Suprapubic skin (tissue), 4 donors: Measurements from ENCODE around the gene TP73. TPM values are rescaled to one million over a fixed set of nuclear protein-coding genes. Genes with fewer than 3 reads are reported as not detected.

Experiments used
- DNase-seq, 2 donors: peaks; one replicate each; pipeline ENCODE4 v3.0.0-alpha.2; 2019; ENCODE audit warnings: low spot score in 2 of 2
- H3K27ac ChIP-seq: fragments of 200-600 bp; sonication (generic); one replicate; pipeline ENCODE4 v1.5.1; 2019
- H3K27me3 ChIP-seq: fragments of 200-600 bp; sonication (generic); one replicate; pipeline ENCODE4 v1.5.1; 2019
- H3K36me3 ChIP-seq: fragments of 200-600 bp; sonication (generic); one replicate; pipeline ENCODE4 v1.5.1; 2019
- H3K4me1 ChIP-seq: fragments of 200-600 bp; sonication (generic); one replicate; pipeline ENCODE4 v1.5.1; 2019
- H3K4me3 ChIP-seq: fragments of 200-600 bp; sonication (generic); one replicate; pipeline ENCODE4 v1.5.1; 2019; ENCODE audit warnings: mild to moderate bottlenecking
- H3K9me3 ChIP-seq: fragments of 200-600 bp; sonication (generic); one replicate; pipeline ENCODE4 v1.5.1; 2019
- CTCF ChIP-seq, 2 donors: fragments of 200-600 bp in 1 of 2; fragments of 450-650 bp in 1 of 2; sonication (generic) in 1 of 2; IDR thresholded peaks; one replicate each; pipeline ENCODE4 v1.5.1; 2016 to 2019; ENCODE audit warnings: antibody characterized with exemption in 2 of 2, mild to moderate bottlenecking in 1 of 2, moderate library complexity in 1 of 2
- EP300 ChIP-seq: sonication (generic); formaldehyde crosslinking; IDR thresholded peaks from one replicate; pipeline ENCODE4 v1.6.1; 2017; ENCODE audit warnings: antibody characterized with exemption
- POLR2A ChIP-seq, 2 donors: fragments of 450-650 bp; IDR thresholded peaks; one replicate each; pipeline ENCODE4 v1.6.1; 2017; ENCODE audit warnings: antibody characterized with exemption in 2 of 2, mild to moderate bottlenecking in 2 of 2, moderate library complexity in 2 of 2
- POLR2AphosphoS5 ChIP-seq, 3 donors: sonication (generic); formaldehyde crosslinking; IDR thresholded peaks; one replicate each; pipeline ENCODE4 v1.6.1; 2017; ENCODE audit warnings: antibody characterized with exemption in 3 of 3
- WGBS: methylation state at CpG from one replicate; pipeline ENCODE4 v1.1.5; 2018; 5-methylcytosine and 5-hydroxymethylcytosine counted together
- total RNA-seq, 4 donors: library from RNA; depleted of rRNA; stranded (reverse); fragments of >200 nt; gene quantifications; one replicate each; pipeline ENCODE4 v1.1.0, GENCODE V29; 2016

Gene TP73
- total RNA-seq, 4 donors from 2014 or later: 8.8 to 24.7 (median 16.9) TPM

DNA sequence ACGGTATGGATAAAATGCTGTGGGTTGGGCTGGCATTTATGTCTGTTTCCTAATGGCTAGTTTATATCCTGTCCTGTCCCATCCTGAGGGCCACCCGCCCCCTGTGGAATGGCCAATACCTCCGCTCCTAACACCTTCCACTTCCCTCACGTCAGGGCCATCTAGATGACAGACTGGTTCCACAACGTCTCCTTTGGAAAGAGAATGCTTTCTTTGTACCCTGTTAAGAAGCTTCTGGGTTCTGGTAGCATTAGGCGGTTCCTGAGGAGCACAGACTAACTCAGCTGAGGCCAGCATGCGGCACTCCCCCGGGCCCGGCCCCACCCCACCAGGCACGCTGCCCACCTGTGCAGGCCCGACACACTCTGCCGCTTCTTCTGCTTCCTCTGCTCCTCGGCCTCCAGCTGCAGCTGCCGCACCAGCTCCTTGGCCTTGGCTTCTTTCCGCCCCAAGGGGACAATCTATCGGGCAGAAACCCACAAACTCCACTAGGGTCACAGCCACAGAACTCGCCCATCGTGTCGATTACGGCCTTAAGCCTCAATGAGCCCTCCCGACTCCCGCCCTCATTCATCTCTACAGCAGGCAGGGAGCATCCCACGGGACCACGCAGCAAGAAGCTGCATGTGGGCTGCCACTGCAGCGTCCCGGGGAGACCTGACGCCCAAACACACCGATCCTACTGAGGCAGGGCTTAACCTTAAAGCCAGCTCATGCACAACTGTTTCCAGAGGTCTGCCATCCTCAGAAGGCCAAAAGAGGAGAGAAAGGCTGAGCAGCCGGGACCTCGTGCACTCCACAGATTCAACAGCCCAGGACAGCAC, 131.5 kb downstream of the TP73 start:
- 87% methylated on average over 29 of the region's 30 CpGs for WGBS
- DNase-seq: peak in 1 of 2 donors; percentile 83
- Histone ChIP-seq H3K27me3 (no peaks in the 10 kb centered on the region), H3K4me3 (no peak overlapping the region), H3K9me3 (no peaks in the 10 kb centered on the region), H3K27ac (peak overlapping the region; percentile 20), H3K4me1 (no peaks in the 10 kb centered on the region), H3K36me3 (peaks cover 97% of the 10 kb centered on the region)
- TF ChIP-seq POLR2AphosphoS5 (IDR thresholded peaks at IDR 0.05) (no peak), EP300 (no peak), POLR2A (IDR thresholded peaks at IDR 0.05) (no peak), CTCF (IDR thresholded peaks at IDR 0.05) (no peak)

- Histone ChIP-seq H3K27me3 (no peaks in the 10 kb centered on the region), H3K36me3 (peaks cover 95% of the 10 kb centered on the region), H3K9me3 (no peaks in the 10 kb centered on the region), H3K27ac (no peak overlapping the region), H3K4me3 (no peak overlapping the region), H3K4me1 (peaks cover 3% of the 10 kb centered on the region)
- TF ChIP-seq POLR2AphosphoS5 (IDR thresholded peaks at IDR 0.05) (no peak), CTCF (IDR thresholded peaks at IDR 0.05) (no peak)
- DNase-seq: peak in 1 of 2 donors; percentile 74
- WGBS: 73% methylated on average over 11 of the region's 13 CpGs
Measured at GRCh38 chr1:3785045-3785444, 132.7 kb downstream of the TP73 start.

- Histone ChIP-seq H3K27me3 (no peaks in the 10 kb centered on the region), H3K36me3 (peaks cover 94% of the 10 kb centered on the region), H3K4me3 (no peak overlapping the region), H3K4me1 (peaks cover 8% of the 10 kb centered on the region), H3K27ac (no peak overlapping the region), H3K9me3 (no peaks in the 10 kb centered on the region)
- DNase-seq: peak in 1 of 2 donors; percentile 43
- WGBS: 85% methylated on average over 14 of the region's 14 CpGs
- TF ChIP-seq CTCF (IDR thresholded peaks at IDR 0.05): peak in 1 of 2 donors; percentile 9
- TF ChIP-seq POLR2AphosphoS5 (IDR thresholded peaks at IDR 0.05): no peak
Measured at GRCh38 chr1:3785456-3786157, 133.3 kb downstream of the TP73 start.

Other genes with a start within 250 kb of the TP73 start
- gene ARHGEF16, start 197.9 kb upstream of the TP73 start, total RNA-seq: 10 to 100 TPM in 1 of 4 donors, 1 to 10 TPM in 3; 5.9 to 13.6 (median 8.4) TPM
- gene MEGF6, start 41.0 kb upstream of the TP73 start, total RNA-seq: 100 to 1,000 TPM in 1 of 4 donors, 10 to 100 TPM in 3; 66.7 to 120 (median 74.5) TPM
- gene TPRG1L, start 27.5 kb upstream of the TP73 start, total RNA-seq: 10 to 100 TPM; 36.9 to 52.6 (median 44.8) TPM
- 10 to 100 TPM; 16.4 to 33.7 (median 19.6) TPM for gene WRAP73, start 2.4 kb upstream of the TP73 start, total RNA-seq
- gene CCDC27, start 99.9 kb downstream of the TP73 start, total RNA-seq: not detected
- gene SMIM1, start 120.2 kb downstream of the TP73 start, total RNA-seq: 1 to 10 TPM in 3 of 4 donors, not detected in 1; 3.2 to 8.4 (median 3.4) TPM
- gene LRRC47, start 144.0 kb downstream of the TP73 start, total RNA-seq: 10 to 100 TPM; 36.4 to 53.0 (median 41.4) TPM
- 10 to 100 TPM; 16.1 to 56.7 (median 39.6) TPM for gene CEP104, start 204.7 kb downstream of the TP73 start, total RNA-seq
- gene DFFB, start 205.0 kb downstream of the TP73 start, total RNA-seq: 1 to 10 TPM; 2.7 to 6.8 (median 4.2) TPM
- 10 to 100 TPM; 16.0 to 25.3 (median 19.7) TPM for gene C1orf174, start 247.8 kb downstream of the TP73 start, total RNA-seq